Transverse colon (tissue), 3 donors: ENCODE measurements around the gene GNAI1.

Experiments
- POLR2A ChIP-seq: fragments of 450-650 bp; IDR thresholded peaks from one replicate; pipeline ENCODE4 v1.6.1; 2016; ENCODE audit warnings: antibody characterized with exemption, mild to moderate bottlenecking, moderate library complexity
- TF ChIP-seq, protein P1 (sequence below), 5 experiments: fragments of 200-600 bp in 3 of 5; fragments of 450-650 bp in 2 of 5; sonication (generic) in 3 of 5; IDR thresholded peaks; 1 replicate in 2 of 5; 2 replicates in 3 of 5; pipeline ENCODE4 v1.5.1; 2016 to 2017; ENCODE audit warnings: antibody characterized with exemption in 5 of 5, inconsistent platforms in 3 of 5, mild to moderate bottlenecking in 2 of 5, moderate library complexity in 1 of 5

- TF ChIP-seq, protein P1, sequence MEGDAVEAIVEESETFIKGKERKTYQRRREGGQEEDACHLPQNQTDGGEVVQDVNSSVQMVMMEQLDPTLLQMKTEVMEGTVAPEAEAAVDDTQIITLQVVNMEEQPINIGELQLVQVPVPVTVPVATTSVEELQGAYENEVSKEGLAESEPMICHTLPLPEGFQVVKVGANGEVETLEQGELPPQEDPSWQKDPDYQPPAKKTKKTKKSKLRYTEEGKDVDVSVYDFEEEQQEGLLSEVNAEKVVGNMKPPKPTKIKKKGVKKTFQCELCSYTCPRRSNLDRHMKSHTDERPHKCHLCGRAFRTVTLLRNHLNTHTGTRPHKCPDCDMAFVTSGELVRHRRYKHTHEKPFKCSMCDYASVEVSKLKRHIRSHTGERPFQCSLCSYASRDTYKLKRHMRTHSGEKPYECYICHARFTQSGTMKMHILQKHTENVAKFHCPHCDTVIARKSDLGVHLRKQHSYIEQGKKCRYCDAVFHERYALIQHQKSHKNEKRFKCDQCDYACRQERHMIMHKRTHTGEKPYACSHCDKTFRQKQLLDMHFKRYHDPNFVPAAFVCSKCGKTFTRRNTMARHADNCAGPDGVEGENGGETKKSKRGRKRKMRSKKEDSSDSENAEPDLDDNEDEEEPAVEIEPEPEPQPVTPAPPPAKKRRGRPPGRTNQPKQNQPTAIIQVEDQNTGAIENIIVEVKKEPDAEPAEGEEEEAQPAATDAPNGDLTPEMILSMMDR (IDR thresholded peaks at IDR 0.05), result no peak
- no peak for TF ChIP-seq POLR2A
Measured at GRCh38 chr7:80097756-80098155, 36.9 kb upstream of the GNAI1 start.
